SU-DHL-6 (cell line): Measurements from ENCODE around the gene LATS2.

Source experiments
- EZH2phosphoT487 ChIP-seq: fragments of 200-600 bp; sonication (generic), shearing (Covaris generic); conservative IDR thresholded peaks from 2 replicates; pipeline ENCODE4 v1.6.1; 2018; ENCODE audit warnings: mild to moderate bottlenecking, antibody characterized with exemption, low read length, moderate library complexity, mixed read lengths
- TF ChIP-seq, protein P1 (sequence below): fragments of 200-600 bp; sonication (generic); IDR thresholded peaks from one replicate; pipeline ENCODE4 v1.5.1; 2017; ENCODE audit warnings: antibody characterized with exemption, mild to moderate bottlenecking, low read length, moderate library complexity; ENCODE audit not compliant: insufficient read depth, poor library complexity, severe bottlenecking

DNA sequence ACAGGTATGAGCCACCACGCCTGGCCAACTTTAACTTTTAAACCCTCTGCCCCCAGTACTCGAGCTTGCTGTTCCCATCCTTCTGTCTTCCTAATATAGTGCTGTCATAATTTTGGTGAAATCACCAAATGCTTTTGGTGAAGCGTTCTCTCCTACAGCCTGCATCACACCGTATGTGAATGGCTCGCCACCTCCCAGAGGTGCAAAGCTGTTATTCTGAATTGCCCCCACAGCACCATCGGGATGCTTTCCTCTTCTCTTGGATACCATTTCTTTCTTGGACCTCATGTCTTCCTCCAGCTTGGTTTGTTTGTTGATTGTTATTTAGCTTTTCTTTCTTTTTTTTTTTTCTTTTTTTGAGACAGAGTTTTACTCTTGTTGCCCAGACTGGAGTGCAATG, 105.9 kb downstream of the LATS2 start:
- TF ChIP-seq, protein P1, sequence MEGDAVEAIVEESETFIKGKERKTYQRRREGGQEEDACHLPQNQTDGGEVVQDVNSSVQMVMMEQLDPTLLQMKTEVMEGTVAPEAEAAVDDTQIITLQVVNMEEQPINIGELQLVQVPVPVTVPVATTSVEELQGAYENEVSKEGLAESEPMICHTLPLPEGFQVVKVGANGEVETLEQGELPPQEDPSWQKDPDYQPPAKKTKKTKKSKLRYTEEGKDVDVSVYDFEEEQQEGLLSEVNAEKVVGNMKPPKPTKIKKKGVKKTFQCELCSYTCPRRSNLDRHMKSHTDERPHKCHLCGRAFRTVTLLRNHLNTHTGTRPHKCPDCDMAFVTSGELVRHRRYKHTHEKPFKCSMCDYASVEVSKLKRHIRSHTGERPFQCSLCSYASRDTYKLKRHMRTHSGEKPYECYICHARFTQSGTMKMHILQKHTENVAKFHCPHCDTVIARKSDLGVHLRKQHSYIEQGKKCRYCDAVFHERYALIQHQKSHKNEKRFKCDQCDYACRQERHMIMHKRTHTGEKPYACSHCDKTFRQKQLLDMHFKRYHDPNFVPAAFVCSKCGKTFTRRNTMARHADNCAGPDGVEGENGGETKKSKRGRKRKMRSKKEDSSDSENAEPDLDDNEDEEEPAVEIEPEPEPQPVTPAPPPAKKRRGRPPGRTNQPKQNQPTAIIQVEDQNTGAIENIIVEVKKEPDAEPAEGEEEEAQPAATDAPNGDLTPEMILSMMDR = no peak
- TF ChIP-seq EZH2phosphoT487 = no peak
